ENCODE data around the gene DOCK4.

DOCK4 gene

DNA sequence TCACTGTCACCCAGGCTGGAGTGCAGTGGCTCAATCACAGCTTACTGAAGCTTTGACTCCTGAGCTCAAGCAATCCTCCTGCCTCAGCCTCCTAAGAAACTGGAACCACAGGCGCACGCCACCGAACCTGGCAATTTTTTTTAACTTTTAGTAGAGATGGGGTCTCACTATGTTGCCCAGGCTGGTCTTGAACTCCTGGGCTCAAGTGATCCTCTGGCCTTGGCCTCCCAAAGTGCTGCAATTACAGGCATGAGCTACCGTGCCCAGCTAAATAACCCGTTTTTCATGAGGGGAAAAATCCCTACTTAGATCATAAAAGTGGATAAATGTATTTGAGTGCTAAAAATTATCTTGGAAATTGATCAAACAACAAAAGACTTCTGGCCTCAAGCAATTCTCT lies 443.4 kb downstream of the DOCK4 start:
- no peak for DNase-seq (ENCODE audit: low read depth)

- no peak for DNase-seq (ENCODE audit: low read depth)
Observed at GRCh38 chr7:111762211-111762610, 444.0 kb downstream of the DOCK4 start.

- DNase-seq (ENCODE audit: low read depth) = no peak
Observed at GRCh38 chr7:111760043-111760442, 446.2 kb downstream of the DOCK4 start.

DNA sequence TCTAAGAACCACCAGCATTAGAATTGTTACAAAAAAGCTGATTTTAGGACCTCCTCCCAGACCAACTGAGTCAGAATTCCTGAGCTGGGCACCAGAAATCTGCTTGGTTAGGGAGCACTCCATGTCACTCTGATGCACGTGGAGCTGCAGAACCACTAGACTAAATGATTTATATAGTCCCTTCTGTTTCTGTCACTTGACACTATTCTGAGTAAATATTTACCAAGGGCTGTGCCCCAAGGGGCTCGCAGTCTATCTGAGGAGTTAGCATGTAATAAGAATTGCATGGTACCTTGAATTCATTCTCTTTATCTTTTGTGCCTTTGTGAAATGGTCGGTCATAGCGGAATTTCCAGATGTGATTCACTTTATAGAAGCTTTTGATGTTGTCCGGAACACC lies 447.9 kb downstream of the DOCK4 start:
- no peak for DNase-seq (ENCODE audit: low read depth)

DNA sequence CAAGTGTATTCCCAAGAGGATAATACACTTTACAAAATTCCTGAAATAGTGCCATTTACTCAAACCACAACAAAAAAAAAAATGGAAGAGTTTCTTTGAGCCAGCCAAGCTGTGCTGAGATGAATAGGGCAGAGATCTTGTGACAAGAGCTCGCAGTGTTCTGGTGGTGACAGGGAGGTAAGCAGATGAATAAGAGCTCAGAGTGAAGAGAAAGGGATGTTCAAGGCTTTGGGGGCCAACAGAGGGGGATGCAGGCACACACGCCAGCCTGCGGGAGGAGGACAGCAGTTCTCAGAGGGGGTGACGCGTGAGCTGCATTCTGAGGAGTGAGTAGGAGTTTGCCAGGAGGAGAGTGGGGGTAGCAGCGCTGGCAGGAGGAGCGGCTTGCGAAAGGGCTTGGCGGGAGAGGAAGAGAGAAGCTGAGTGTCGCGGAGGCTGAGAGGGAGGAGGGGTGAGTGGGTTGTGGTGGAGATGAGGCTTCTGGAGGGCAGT lies 449.5 kb downstream of the DOCK4 start:
- no peak for DNase-seq (ENCODE audit: low read depth)

DNA sequence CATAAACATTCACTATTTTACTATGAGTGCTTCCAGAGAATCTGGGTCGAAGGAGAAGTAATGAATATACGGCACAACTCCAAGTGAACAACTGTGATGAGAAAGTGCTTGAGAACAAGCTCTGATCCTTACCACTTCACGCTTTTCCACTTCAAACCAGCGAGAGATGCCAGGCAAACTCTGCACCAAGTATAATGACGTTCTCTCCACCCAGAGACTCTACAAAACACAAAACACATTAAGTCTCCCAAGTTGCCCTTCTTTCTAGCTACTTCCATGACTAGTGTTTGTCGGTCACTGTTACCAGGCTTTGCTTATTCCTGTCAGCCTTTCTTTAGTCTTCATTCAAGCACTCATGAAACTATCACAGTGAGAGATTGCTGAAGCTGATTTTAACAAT lies 450.8 kb downstream of the DOCK4 start:
- no peak for DNase-seq (ENCODE audit: low read depth)

DNA sequence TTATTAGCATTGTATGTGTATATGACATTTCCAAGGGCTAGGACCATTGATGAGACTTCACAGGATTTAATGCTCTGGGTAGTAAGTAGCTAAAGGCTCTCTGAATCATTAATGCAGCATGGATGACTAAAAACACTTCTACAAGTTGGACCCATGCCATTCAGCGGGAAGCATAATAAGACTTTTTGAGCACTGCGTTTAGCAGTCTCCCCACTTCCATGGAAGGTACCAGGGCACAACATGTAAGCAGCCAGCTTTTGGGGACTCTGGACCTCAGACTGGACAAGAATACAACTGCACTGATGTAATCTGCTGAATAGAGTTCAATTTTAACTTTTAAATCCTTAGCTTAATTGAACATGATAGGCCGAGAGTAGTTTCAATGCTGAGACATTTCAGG lies 452.2 kb downstream of the DOCK4 start:
- no peak for DNase-seq (ENCODE audit: low read depth)

DNA sequence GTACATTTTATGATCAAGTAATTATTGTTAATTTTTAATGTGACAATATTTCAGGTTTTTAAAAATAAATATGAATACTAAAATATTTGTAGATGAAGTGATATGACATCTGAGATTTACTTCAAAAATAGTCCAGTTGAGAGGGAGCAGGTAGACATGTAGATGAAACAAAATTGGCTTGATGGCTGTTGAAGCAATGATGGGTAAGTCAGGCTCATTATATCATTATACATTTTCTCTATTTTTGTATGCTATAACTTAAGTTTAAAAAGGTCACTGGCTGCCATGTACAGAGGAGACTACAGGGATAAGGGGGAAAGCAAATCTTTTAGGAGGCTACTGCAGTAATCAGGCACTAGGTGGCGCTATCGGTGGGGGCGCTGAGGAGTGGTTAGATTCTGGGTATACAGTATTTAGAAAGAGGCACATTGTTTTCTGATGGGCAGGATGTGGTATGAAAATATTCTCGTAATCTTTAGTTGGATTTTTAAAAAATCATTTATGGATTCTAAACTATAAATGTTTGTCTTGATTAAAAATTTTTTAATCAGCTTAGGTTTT lies 454.1 kb downstream of the DOCK4 start:
- DNase-seq (ENCODE audit: low read depth) = peak; percentile 60

- no peak for DNase-seq (ENCODE audit: low read depth)
Observed at GRCh38 chr7:111750878-111751277, 455.3 kb downstream of the DOCK4 start.

- DNase-seq (ENCODE audit: low read depth) = peak; percentile 24
Observed at GRCh38 chr7:111750228-111750627, 456.0 kb downstream of the DOCK4 start.

DNA sequence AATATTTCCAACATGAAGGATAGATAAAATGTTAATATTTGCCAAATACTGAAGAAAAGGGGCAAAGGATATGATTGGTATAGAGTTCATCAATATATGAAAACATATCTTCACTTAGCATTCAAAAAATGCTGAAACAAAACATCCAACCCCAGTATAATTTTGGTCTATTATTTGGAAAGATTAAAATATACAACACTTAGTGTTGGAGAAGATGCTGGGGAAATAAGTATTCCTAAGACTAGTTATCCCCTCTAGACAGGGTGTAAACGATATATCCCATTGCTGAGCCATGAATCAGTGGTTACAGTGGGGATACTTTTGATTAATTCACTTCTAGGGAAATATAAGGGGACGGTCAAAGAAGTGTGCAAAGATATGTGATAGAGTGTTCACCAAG lies 456.6 kb downstream of the DOCK4 start:
- no peak for DNase-seq (ENCODE audit: low read depth)

- DNase-seq (ENCODE audit: low read depth) = no peak
Observed at GRCh38 chr7:111747718-111748117, 458.5 kb downstream of the DOCK4 start.

DNA sequence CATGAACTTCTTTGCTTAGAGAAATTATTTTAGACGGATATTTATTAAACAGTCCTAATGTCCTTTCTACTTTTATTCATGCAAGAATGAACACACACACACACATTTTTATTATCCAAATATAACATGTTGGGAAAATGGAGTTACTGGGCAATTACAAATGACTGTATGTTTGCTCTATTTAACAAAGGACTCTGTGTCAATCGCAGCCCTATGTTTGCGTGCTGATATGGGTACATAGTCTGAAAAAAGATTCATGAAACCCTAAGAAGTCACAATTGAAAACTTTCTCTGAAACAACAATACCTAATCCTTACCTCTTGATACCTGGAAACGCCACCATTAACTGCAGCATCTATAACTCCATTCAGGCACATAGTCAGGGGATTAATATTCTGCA lies 459.2 kb downstream of the DOCK4 start:
- DNase-seq (ENCODE audit: low read depth) = no peak

GRCh38 chr7:111744501-111745155 lies 461.6 kb downstream of the DOCK4 start:
- DNase-seq (ENCODE audit: low read depth) = peak; percentile 54

- DNase-seq (ENCODE audit: low read depth) = no peak
Observed at GRCh38 chr7:111743244-111743847, 462.9 kb downstream of the DOCK4 start.

GRCh38 chr7:111741811-111742240 lies 464.4 kb downstream of the DOCK4 start:
- peak; percentile 66 for DNase-seq (ENCODE audit: low read depth)

- DNase-seq (ENCODE audit: low read depth) = no peak
Observed at GRCh38 chr7:111740942-111741341, 465.3 kb downstream of the DOCK4 start.

- DNase-seq (ENCODE audit: low read depth) = no peak
Observed at GRCh38 chr7:111736552-111736874, 469.7 kb downstream of the DOCK4 start.

GRCh38 chr7:111735661-111736551 lies 470.3 kb downstream of the DOCK4 start:
- peak; percentile 77 for DNase-seq (ENCODE audit: low read depth)

DNA sequence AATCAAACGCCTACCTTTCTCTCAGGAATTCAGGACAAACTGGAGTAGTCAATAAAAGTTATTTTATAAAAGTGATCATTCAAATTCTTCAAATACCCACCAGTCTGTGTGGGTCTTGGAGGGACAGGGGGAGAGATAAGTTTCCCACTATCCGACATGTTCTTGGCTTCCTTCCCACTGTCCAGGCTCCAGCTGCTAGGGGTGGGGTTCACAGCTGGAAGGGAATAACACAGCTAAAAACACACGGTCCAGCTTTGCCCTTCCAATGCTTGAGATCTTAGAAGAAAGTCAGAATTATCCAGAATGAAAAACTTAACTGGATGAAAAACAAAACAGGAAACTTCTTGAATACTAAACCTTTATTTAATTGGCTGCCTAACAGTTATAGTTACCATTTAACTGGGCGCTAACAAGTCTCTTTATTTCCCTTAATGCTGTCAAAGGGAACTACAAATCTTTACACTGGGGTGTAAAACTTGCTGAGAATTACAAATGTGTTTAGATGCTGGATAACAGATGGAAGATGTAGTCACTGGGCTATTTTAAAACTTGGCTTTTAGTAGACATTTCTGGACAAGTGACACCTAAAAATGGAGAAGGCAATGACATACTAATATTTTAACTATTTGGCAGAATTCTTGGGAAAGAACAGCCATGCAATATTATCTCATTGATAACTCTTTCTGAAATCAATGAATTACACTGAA lies 471.1 kb downstream of the DOCK4 start:
- DNase-seq (ENCODE audit: low read depth) = no peak

DNA sequence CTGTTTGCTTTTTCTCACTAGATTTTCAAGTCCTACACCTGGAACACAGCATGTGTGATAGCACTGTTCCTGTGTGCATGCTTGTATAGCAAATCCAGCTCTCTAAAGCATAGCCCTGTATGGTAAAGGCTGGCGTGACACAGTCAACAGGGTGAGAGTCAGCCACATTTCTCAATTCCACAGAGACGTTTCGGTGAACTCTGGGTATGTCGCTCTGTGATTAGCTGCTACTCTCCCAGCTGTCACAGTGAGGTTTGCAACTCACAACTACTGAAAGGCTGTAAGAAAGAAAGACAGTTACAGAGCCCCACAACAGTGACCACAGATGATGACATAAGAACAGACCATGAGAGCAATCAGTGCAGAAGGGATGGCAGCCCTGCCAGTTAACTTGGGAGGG lies 473.3 kb downstream of the DOCK4 start:
- DNase-seq (ENCODE audit: low read depth) = no peak
